DND-41 (cell line): ENCODE data around the gene DIRAS3.

Experiments
- EZH2 ChIP-seq: IDR thresholded peaks from 3 replicates; pipeline ENCODE4 v1.6.1; 2012; ENCODE audit warnings: borderline replicate concordance, low read depth, mild to moderate bottlenecking, moderate library complexity, low read length, inconsistent platforms; ENCODE audit not compliant: severe bottlenecking
- TF ChIP-seq, protein P1 (sequence below): IDR thresholded peaks from 2 replicates; pipeline ENCODE4 v1.5.1; 2012; ENCODE audit warnings: borderline replicate concordance, low read length, moderate library complexity, mild to moderate bottlenecking; ENCODE audit not compliant: poor library complexity, severe bottlenecking; ENCODE audit errors: extremely low read depth

- TF ChIP-seq, protein P1, sequence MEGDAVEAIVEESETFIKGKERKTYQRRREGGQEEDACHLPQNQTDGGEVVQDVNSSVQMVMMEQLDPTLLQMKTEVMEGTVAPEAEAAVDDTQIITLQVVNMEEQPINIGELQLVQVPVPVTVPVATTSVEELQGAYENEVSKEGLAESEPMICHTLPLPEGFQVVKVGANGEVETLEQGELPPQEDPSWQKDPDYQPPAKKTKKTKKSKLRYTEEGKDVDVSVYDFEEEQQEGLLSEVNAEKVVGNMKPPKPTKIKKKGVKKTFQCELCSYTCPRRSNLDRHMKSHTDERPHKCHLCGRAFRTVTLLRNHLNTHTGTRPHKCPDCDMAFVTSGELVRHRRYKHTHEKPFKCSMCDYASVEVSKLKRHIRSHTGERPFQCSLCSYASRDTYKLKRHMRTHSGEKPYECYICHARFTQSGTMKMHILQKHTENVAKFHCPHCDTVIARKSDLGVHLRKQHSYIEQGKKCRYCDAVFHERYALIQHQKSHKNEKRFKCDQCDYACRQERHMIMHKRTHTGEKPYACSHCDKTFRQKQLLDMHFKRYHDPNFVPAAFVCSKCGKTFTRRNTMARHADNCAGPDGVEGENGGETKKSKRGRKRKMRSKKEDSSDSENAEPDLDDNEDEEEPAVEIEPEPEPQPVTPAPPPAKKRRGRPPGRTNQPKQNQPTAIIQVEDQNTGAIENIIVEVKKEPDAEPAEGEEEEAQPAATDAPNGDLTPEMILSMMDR = no peak
- TF ChIP-seq EZH2 = no peak
Observed at GRCh38 chr1:68057050-68057449, 6.6 kb upstream of the DIRAS3 start.
